HL-60 (cell line): ENCODE results near the gene LRPAP1.

Experiments used
- DNase-seq, 2 experiments: peaks; one replicate each; pipeline ENCODE4 v3.0.0-alpha.2; 2010 to 2020; ENCODE audit warnings: low read depth in 1 of 2, low spot score in 1 of 2
- H3K27ac ChIP-seq: fragments of 250-450 bp; sonication (Bioruptor Pico); replicated peaks from 2 replicates; pipeline ENCODE4 v1.5.1; 2020; ENCODE audit warnings: mild to moderate bottlenecking, moderate library complexity
- H3K27me3 ChIP-seq: fragments of 250-450 bp; sonication (Bioruptor Pico); 2 replicates; pipeline ENCODE4 v1.5.1; 2021; ENCODE audit warnings: mild to moderate bottlenecking, moderate library complexity; ENCODE audit not compliant: insufficient read depth, poor library complexity, severe bottlenecking
- H3K4me3 ChIP-seq: replicated peaks from 2 replicates; pipeline ENCODE4 v1.5.1; 2011; ENCODE audit warnings: mild to moderate bottlenecking, control low read depth, low read length; ENCODE audit not compliant: insufficient read depth
- CTCF ChIP-seq: IDR thresholded peaks from one replicate; pipeline ENCODE4 v1.5.1; 2011; ENCODE audit warnings: low read length, control low read depth, inconsistent platforms; ENCODE audit not compliant: insufficient read depth
- GABPA ChIP-seq: IDR thresholded peaks from 2 replicates; pipeline ENCODE4 v1.6.1; 2012; ENCODE audit warnings: low read depth
- POLR2AphosphoS5 ChIP-seq: IDR thresholded peaks from 2 replicates; pipeline ENCODE4 v1.6.1; 2012; ENCODE audit warnings: low read depth
- REST ChIP-seq: IDR thresholded peaks from 2 replicates; pipeline ENCODE4 v1.6.1; 2012; ENCODE audit warnings: low read depth; ENCODE audit not compliant: insufficient replicate concordance
- SPI1 ChIP-seq: IDR thresholded peaks from 2 replicates; pipeline ENCODE4 v1.6.1; 2012; ENCODE audit warnings: low read depth, mild to moderate bottlenecking, borderline replicate concordance

Gene LRPAP1

GRCh38 chr4:3520276-3520675 is 11.9 kb downstream of the LRPAP1 start:
- no peaks in the 10 kb centered on the region for H3K27me3 ChIP-seq
- H3K4me3 ChIP-seq, result no peak overlapping the region
- H3K27ac ChIP-seq, result no peak overlapping the region
- no peak for DNase-seq
- no peak for TF ChIP-seq POLR2AphosphoS5
- TF ChIP-seq CTCF, result no peak
- TF ChIP-seq GABPA, result no peak
- TF ChIP-seq REST, result no peak
- TF ChIP-seq SPI1, result no peak

- Histone ChIP-seq H3K27me3 (no peaks in the 10 kb centered on the region), H3K27ac (no peak overlapping the region), H3K4me3 (no peak overlapping the region)
- no peak for TF ChIP-seq CTCF
- no peak for DNase-seq
These were observed 12.6 kb downstream of the LRPAP1 start for GRCh38 chr4:3519468-3520264.

GRCh38 chr4:3518941-3519340 is 13.3 kb downstream of the LRPAP1 start:
- no peak overlapping the region for H3K27ac ChIP-seq
- H3K27me3 ChIP-seq, result no peaks in the 10 kb centered on the region
- H3K4me3 ChIP-seq, result no peak overlapping the region
- no peak for TF ChIP-seq GABPA
- TF ChIP-seq REST, result no peak
- TF ChIP-seq SPI1, result no peak
- TF ChIP-seq CTCF, result no peak
- no peak for TF ChIP-seq POLR2AphosphoS5
- DNase-seq, result no peak

- no peak overlapping the region for H3K27ac ChIP-seq
- H3K27me3 ChIP-seq, result no peaks in the 10 kb centered on the region
- no peak for DNase-seq
- no peak overlapping the region for H3K4me3 ChIP-seq
- TF ChIP-seq POLR2AphosphoS5 (no peak), CTCF (no peak), SPI1 (no peak), REST (no peak), GABPA (no peak)
These were observed 13.7 kb downstream of the LRPAP1 start for GRCh38 chr4:3518511-3518880.
